Forelimb muscle (tissue), 1 donor: Measurements from ENCODE around the gene TNK1. TPM values are rescaled to one million over a fixed set of nuclear protein-coding genes. Genes with fewer than 3 reads are reported as not detected.
"Not testable (repeated sequence)": the region's sequence is repeated elsewhere in the genome, so short reads cannot be mapped to it uniquely, and the experiment has no call there.

Source experiments
- DNase-seq: peaks from one replicate; pipeline ENCODE4 v3.0.0-alpha.2; 2013; ENCODE audit warnings: low read depth
- polyA plus RNA-seq: library from polyadenylated mRNA; unstranded; fragments of 120-200 nt; gene quantifications from one replicate; pipeline ENCODE4 v1.2.1, GENCODE V29; 2013; ENCODE audit not compliant: insufficient read length

TNK1 gene
- polyA plus RNA-seq, 1 donor, result 0.71 TPM

DNA sequence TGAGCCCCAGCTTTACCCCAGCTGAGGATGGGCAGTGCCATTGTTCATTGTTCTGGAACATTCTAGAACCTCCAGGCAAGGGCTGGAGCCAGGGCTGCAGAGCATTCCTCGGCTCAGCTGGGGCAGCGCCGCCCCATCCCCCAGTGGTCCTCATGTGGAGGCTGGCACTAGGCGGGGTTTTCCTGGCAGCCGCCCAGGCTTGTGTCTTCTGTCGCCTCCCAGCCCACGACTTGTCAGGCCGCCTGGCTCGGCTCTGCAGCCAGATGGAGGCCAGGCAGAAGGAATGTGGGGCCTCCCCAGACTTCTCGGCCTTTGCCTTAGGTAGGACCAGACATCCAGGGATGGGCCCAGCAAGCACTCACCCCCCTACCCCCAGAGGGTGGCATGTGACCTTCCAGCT is 25.8 kb upstream of the TNK1 start, which contains the start of gene TMEM95:
TSS of gene TMEM95 (plus strand) at position 104 of the 400 bp plus-strand sequence. CDS start at position 153, 49 bp downstream.
- DNase-seq, result no peak

DNA sequence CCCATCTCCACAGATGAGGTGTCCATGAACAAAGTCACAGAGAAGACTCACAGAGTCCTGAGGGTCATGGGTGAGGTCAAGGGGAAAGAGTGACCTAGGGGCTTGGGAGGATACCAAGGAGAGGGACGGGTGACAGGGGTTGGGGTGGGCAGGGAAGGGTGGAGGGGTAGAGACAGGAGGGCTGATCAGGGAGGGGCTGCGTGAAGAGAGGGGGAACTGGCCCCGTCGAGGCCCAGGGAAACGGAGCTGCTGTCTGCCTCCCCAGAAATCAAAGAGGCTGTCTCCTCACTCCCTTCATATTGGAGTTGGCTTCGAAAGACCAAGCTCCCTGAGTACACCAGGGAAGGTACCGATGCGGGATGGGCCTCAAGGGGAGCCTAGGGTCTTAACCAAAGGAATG is 25.3 kb upstream of the TNK1 start:
- DNase-seq, result no peak

DNA sequence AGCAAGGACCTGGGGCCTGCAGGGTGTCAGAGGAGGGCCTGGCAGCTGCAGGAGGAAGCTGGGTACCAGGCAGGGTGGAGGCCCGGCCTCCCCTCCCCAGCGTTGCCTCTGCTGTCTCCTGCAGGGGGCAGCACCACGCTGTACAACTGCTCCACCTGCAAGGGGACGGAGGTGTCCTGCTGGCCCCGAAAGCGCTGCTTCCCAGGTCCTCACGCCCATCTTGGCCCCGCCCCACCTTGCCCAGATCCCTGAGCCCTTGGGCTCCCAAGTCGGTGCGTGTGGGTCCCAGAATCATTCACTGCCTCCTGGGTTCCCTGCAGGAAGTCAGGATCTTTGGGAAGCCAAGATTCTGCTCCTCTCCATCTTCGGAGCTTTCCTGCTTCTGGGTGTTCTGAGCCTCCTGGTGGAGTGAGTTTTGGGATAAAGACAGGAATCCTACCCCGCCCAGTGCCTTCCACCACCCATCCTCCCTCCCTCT is 24.8 kb upstream of the TNK1 start:
- no peak for DNase-seq

DNA sequence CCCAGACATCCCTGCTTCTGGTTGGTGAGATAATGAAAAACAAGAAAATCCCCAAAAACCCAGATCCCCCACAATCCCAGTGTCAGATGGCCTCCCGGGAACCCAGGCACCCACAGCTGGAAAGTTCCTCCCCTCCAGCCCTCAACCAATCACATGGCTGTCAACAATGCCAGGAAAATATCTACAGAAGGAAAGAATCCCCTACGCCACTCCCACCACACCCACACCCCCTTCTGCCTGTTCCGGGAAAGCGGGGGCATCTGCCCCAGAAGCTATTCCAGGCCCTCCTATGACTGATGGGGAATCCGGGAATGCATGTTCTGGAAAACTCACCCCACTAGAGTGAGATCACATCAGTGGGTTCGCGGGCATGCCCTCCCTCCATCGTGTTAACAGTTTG is 24.1 kb upstream of the TNK1 start:
- DNase-seq, result no peak

DNA sequence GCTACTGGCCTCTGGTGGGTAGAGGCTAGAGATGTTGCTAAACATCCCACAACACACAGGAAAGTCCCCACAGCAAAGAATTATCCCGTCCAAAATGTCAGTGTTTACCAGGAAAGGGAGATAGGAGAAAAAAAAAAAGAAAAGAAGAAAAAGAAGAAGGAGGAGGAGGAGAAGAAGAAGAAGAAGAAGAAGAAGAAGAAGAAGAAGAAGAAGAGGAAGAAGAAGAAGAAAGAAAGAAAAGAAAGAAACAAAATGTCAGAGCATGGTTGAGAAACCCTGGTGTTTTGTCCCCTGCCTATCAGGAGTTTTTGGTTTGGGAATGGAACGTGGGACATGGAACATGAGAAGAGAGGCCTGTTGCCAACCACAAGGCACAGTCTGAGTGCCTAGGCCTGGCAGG is 23.5 kb upstream of the TNK1 start:
- DNase-seq, result no peak

DNA sequence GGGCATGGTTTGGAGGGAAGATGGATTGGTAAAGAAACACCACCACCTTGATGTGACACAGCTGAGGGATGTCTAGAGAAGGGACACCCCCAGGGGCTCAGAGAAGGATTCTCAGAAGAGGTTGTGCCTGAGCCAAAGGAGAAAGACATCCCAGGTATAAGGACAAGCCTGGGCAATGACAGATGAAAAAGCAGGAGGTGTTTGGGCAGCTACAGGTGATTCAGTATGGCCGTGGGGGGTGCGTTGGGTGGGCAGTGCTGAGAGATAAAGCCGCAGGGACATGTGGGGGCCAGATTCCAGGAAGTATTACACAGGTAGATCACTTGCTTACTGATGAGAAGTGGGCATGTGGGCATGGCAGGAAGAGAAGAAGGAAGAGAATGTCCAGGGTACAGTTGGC is 19.0 kb upstream of the TNK1 start:
- DNase-seq, result no peak

DNA sequence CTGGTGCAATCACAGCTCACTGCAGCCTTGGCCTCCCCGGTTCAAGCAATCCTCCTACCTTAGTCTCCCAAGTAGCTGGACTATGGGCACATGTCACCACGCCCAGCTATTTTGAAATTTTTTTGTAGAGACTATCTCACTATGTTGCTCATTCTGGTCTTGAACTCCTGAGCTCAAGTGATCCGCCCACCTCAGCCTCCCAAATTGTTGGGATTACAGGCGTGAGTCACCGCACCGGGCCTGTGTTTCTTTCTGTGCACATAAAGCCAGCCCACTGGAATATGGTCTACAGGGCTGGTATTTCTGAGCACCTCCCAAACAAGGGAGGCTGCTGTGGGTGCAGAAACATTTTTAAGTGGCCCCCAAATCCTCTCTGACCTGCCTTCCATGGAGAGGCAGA is 17.6 kb upstream of the TNK1 start:
- DNase-seq, result no peak

DNA sequence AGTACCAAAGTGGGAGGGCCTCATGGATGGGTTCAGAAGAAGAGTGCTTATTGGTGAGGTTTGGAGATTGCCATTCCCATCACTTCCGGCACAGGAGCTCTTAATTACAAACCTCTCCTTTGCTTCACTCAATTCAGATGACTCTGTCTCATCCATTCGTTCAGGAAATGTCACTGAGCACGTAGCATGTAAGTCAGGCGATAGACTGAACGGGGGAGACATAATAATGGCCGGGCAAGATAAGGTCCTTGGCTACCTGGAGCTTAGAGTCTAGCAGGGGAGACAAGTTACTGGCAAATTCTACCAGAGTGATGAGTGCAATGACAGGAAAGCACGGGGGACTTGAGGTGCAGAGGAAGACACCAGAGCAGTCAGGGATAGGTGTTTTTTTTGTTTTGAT is 14.9 kb upstream of the TNK1 start:
- DNase-seq, result not testable (repeated sequence)

DNA sequence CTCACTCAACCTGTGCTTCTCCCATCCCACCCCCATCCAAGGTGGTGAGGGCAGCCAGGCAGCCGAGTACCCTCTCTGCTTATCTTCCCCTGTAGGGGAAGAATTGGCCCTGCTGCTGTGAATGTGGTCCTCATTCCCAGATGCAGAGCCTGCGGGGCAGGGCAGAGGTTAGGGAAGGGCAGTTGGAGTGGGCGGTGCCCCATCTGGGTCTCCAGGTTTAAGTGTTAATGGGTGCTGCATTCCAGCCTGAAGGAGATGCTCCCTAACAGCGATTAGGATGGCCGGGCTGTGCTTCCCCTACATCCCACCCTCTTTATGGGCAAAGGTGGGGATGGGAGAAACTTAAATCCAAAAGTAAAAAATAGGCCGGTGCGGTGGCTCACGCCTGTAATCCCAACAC is 13.8 kb upstream of the TNK1 start:
- no peak for DNase-seq

DNA sequence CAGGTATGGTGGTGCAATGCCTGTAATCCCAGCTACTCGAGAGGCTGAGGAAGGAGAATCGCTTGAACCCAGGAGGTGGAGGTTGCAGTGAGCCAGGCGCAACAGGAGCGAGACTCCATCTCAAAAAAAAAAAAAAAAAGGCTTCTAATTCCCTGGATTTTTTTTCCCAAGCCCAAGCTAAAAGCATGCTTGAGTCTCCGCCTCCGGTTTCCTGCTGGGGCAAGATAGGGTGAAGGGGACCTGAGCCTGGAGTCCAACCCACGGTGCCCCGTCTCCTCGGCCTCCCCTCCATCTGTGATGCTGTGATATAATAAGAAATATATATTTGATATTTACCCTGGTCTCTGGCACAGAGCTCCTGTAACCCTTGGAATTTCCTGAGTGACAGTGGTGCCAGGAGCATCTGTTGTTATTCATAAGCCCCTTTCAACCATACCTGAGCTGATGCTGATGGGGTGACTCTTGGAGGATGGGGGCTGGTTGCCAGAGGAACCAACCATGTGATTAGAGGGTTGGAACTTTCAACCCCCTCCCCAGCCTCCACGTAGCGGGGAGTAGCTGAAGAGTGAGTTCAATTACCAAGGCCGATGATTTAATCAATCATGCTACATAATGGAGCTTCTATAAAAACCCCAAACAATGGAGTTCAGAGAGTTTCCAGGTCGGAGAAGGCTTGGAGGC is 12.8 kb upstream of the TNK1 start:
- no peak for DNase-seq

DNA sequence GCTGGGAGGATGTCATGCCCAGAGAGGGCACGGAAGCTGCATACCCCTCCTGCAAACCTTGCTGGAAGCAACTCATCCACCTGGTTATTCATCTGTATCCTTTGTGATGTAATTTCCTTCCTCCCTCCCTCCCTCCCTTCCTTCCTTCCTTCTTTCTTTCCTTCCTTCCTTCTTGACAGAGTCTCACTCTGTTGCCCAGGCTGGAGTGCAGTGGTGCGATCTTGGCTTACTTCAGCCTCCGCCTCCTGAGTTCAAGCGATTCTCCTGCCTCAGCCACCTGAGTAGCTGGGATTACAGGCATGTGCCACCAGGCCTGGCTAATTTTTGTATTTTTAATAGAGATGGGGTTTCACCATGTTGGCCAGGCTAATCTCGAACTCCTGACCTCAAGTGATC is 12.3 kb upstream of the TNK1 start:
- not testable (repeated sequence) for DNase-seq

DNA sequence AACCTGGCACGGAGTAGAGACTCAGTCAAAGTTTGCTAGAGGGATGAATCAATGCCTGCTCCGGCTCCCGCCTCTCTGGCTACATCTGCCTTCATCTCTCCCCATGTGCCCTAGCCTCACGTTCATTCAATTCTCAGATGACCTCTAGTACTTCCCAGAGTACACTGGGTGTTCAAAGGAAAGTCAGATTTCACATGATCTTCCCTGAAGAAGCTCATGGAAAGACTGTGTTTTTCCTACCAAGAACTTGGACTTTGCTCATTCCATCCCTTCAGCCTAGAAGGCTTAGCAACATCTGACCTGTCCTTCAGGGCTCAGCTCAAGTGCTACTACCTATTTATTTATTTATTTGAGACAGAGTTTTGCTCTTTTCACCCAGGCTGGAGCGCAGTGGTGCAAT is 11.1 kb upstream of the TNK1 start:
- DNase-seq, result no peak

DNA sequence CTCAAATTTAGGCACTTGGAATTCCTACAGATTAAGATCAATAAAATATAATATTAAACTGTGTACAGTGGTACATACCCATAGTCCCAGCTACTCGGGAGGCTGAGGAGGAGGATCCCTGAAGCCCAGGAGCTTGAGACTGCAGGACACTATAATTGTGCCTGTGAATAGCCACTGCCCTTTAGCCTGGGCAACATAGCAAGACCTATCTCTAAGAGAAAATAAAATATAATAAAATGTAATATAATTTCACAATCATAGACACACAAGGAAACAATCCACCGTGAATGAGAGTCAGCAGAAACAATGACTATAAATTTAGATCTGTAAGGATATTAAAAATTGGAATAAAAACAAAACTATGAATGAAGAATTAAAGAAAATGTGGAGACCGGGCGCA is 10.0 kb upstream of the TNK1 start:
- DNase-seq, result no peak

DNA sequence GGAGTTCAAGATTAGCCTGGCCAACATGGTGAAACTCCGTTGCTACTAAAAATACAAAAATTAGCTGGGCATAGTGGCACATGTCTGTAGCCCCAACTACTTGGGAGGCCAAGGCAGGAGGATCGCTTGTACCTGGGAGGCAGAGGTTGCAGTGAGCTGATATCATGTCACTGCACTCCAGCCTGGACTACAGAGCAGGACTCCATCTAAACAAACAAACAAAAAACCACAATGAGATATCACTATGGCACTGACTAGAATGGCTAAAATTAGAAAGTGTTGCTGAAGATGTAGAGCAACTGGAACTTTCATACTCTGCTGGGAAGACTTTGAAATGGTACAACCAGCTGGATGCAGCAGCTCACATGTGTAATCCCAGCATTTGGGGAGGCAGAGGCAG is 6.5 kb upstream of the TNK1 start:
- DNase-seq, result no peak

DNA sequence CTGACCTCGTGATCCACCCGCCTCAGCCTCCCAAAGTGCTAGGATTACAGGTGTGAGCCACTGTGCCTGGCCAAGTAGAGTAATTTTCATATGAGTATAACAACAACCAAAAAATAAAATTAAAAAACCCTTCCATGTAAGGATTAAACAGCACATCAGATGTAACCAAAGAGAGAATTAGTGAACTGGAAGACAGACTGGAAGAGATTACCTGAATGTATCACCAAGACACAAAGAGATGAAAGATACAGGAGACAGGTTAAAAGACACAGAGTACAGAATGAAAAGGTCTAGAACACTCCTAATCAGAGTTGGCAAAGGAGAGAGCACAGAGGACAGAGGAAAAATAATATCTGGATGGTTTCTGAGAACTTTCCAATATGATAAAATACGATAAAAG is 1.8 kb upstream of the TNK1 start:
- DNase-seq, result no peak

DNA sequence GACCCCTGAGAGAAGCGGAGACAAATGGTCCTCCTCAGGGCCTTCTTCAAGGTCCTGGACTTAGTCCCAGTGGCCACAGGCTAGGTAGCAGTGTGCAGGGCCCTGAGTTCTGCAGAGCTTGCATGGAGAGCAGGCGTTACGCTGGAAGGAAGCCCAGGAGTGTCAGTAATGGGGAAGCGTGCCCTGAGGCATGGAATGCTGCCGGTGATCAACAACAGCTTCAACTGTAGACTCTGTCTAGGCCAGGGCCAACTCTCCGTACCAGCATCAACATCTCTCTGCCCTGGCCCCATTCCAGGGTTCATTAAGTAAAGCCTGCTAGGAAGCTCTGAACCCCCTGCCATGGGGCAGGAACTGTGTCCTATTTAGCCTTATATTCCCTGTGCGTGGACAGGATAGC is 568 bp upstream of the TNK1 start:
- no peak for DNase-seq

DNA sequence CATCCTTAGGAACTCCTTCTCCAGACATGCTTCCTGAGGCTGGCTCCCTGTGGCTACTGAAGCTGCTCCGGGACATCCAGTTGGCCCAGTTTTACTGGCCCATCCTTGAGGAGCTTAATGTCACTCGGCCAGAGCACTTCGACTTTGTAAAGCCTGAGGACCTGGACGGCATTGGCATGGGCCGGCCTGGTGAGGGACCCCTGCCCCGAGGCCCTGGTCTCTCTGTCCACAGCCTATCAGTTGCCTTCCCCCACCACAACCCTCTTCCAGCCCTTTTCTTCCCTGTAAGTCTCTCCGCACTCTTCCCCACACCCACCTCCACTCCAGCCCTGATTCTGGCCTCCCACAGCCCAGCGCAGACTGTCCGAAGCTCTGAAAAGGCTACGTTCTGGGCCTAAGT is 2.0 kb downstream of the TNK1 start:
- no peak for DNase-seq

DNA sequence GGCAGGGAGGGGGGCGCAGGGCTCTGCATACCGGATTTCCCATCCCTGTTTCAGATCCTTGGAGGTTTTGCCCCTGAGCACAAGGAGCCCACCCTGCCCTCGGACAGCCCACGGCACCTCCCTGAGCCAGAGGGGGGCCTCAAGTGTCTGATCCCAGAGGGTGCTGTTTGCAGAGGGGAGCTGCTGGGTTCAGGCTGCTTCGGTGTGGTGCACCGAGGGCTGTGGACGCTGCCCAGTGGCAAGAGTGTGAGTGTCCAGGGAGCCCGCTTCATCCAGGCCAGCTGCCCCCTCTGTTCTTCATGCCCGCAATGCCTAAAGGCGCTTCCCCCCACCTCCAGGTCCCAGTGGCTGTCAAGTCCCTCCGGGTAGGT is 2.5 kb downstream of the TNK1 start:
- DNase-seq, result no peak

DNA sequence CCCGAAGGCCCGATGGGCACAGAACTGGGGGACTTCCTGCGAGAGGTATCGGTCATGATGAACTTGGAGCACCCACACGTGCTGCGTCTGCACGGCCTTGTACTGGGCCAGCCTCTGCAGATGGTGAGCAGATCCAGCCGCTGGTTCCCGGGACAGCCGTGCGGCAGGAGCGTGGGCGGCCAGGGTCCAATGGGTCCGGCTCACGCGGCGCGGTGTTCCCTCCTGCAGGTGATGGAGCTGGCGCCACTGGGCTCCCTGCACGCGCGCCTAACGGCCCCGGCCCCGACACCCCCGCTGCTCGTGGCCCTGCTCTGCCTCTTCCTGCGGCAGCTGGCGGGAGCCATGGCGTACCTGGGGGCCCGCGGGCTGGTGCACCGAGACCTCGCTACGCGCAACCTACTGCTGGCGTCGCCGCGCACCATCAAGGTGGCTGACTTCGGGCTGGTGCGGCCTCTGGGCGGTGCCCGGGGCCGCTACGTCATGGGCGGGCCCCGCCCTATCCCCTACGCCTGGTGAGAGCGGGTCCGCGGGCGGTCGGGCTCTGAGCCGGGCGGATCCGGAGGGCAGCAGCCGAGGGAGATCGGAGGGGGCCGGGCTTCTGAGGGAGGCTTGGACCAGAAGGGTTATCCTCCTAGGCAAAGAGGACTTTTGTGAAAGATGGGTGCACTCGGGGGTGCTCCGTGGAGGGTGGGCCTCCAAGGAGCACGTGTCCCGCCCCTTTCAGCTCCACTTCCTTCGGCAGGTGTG is 3.0 kb downstream of the TNK1 start:
- DNase-seq, result no peak

DNA sequence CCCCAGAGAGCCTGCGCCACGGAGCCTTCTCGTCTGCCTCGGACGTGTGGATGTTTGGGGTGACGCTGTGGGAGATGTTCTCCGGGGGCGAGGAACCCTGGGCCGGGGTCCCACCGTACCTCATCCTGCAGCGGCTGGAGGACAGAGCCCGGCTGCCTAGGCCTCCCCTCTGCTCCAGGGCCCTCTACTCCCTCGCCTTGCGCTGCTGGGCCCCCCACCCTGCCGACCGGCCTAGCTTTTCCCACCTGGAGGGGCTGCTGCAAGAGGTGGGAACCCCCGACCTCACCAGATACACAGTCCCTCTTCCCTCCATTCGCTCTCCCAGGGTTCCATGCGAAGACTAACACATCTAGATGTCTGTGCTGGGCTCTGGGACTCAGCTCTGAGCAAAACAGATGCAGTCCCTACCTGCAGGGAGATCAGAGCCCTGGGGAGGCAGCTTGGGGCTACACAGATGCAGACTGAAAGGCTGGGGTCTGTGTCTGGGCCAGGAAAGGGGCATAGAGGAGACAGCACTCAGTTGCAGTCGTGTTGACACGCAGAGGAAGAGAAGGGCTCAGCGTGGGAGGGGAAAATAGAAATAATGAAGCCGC is 3.7 kb downstream of the TNK1 start:
- no peak for DNase-seq

DNA sequence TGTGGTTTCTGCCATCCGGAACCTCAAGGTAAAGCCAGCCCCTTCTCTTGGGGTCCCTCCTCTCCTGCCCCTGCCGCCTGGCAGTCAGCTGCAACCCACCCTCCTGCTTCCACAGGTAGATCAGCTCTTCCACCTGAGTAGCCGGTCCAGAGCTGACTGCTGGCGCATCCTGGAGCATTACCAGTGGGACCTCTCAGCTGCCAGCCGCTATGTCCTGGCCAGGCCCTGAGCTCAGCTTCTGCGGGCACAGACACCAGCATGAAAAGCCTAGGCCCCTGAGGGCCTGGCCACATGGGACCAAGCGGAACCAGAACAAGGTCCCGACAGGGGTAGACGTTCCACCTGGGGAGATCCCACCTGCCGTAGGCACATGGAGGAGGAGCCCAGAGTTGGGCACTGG is 8.0 kb downstream of the TNK1 start:
- DNase-seq, result no peak

DNA sequence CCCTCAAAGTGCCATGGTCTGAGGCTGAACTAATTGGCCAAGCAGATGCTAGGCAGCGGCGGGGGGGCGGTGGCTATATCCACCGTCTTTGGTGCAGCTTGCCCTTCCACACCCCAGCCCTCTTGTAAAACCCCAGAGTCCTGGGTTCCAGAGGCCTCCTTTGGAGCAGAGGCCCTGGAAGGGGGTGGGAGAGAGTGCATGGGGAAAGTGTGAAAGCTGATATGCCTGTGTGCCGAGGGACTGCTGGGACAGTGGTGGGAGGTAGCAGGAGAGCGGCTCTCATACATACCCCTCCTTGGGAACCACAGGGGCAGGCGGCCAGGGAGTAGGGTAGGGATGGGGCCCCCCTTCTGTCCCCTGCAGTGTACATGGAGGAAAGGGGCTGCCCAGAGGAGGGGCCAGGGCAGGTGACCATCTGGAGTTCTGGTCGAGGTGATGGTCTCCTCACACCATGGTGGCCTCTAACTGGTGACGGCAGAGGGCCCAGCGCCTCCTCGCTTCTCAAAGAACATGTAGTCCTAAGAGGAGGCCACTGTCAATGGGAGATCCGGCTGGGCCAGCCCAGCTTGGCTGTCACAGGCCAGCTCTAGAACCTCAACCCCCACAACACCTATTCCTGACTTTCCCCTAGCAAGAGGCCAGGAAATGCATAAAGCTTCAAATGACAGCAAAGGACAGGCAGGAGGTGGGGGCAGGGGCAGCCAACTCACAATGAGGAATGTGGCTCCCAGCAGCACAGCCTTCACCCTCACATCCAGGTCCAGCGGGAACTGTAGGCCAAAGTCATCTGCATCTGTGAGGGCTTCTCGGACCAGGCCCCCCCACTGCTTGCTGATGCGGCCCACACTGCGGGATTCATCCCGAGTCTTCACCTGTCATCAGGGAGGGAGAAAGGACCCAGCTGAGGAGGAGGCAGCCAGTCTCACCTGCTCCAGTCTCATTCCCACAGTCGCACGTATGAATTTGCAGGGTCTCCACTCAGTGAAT is 9.3 kb downstream of the TNK1 start:
- DNase-seq, result no peak
